HepG2 (cell line): ENCODE data around the gene SPINK4. TPM values are rescaled to one million over a fixed set of nuclear protein-coding genes. Genes with fewer than 3 reads are reported as not detected.

ENCODE experiments used
- ATAC-seq: fragments of 200-7000 bp; cut with Tn5 transposase; 3 replicates; pipeline ENCODE4 v1.9.1; 2020; ENCODE audit warnings: mild to moderate bottlenecking, moderate library complexity
- BruUV-seq: library from RNA; stranded (reverse); fragments of 400-500 nt; replicated peaks from 2 replicates; lab custom pipeline; 2021; lab: Mats Ljungman, UMichigan
- CTCF ChIA-PET: fragments of 300-600 bp; formaldehyde crosslinking; extraction: SDS; loops from one replicate; lab custom pipeline; 2021; ENCODE audit warnings: low total read pairs, inconsistent platforms, low intra/inter-chr PET ratio; lab: Yijun Ruan, JAX
- POLR2A ChIA-PET: fragments of 350-600 bp; sonication (Branson Sonifier 250); formaldehyde crosslinking; loops from one replicate; lab custom pipeline; 2020; ENCODE audit warnings: antibody characterized with exemption, inconsistent platforms; lab: Yijun Ruan, JAX
- DNase-seq: peaks from one replicate; pipeline ENCODE4 v3.0.0-alpha.2; 2015; ENCODE audit warnings: low spot score
- FAIRE-seq: peaks from 3 replicates; lab custom pipeline; 2011; peaks lifted over from hg19 to GRCh38; lab: Jason Lieb, UNC
- H2AFZ ChIP-seq: one replicate; pipeline ENCODE4 v1.6.1; 2011; ENCODE audit warnings: low read length, inconsistent platforms
- H3K27ac ChIP-seq: fragments of 300-600 bp; 3 replicates; pipeline ENCODE4 v1.8.0; 2011; ENCODE audit warnings: mixed run types, mild to moderate bottlenecking, mixed read lengths, low read length, inconsistent platforms; ENCODE audit not compliant: insufficient read depth; ENCODE audit errors: extremely low read length
- H3K27me3 ChIP-seq, 2 experiments: fragments of 200-600 bp in 1 of 2; 2 replicates in 1 of 2; 3 replicates in 1 of 2; pipeline versions ENCODE4 v1.6.0 to v1.8.0; 2011; ENCODE audit warnings: low read length in 2 of 2, mild to moderate bottlenecking in 2 of 2, moderate library complexity in 2 of 2, inconsistent platforms in 1 of 2; ENCODE audit not compliant: insufficient read depth in 2 of 2, control insufficient read depth in 1 of 2
- H3K36me3 ChIP-seq, 2 experiments: fragments of 200-600 bp in 1 of 2; replicated peaks in 1 of 2; 2 replicates in 1 of 2; 3 replicates in 1 of 2; pipeline versions ENCODE4 v1.5.1 to v1.8.0; 2011; ENCODE audit warnings: low read length in 2 of 2, inconsistent platforms in 1 of 2; ENCODE audit not compliant: insufficient read depth in 2 of 2, control insufficient read depth in 1 of 2
- H3K4me1 ChIP-seq: 2 replicates; pipeline ENCODE4 v1.5.1; 2012; ENCODE audit warnings: low read length, inconsistent platforms; ENCODE audit not compliant: insufficient read depth
- H3K4me2 ChIP-seq: 2 replicates; pipeline ENCODE4 v1.6.0; 2011; ENCODE audit warnings: low read depth, low read length, inconsistent platforms
- H3K4me3 ChIP-seq, 3 experiments: fragments of 200-600 bp in 1 of 3; sonication (generic), shearing (Covaris generic) in 1 of 3; replicated peaks in 1 of 3; 2 replicates each; pipeline ENCODE4 v1.5.1; 2011 to 2016; ENCODE audit warnings: low read length in 3 of 3, inconsistent platforms in 2 of 3, low read depth in 2 of 3, mild to moderate bottlenecking in 2 of 3, control low read depth in 1 of 3, mixed read lengths in 1 of 3; ENCODE audit not compliant: insufficient read depth in 1 of 3
- H3K79me2 ChIP-seq: one replicate; pipeline ENCODE4 v1.6.1; 2011; ENCODE audit warnings: low read length, inconsistent platforms; ENCODE audit not compliant: insufficient read depth
- H3K9ac ChIP-seq: 2 replicates; pipeline ENCODE4 v1.6.0; 2011; ENCODE audit warnings: mild to moderate bottlenecking, low read depth, low read length, inconsistent platforms; ENCODE audit not compliant: insufficient read depth
- H3K9me3 ChIP-seq: 2 replicates; pipeline ENCODE4 v1.5.1; 2012; ENCODE audit warnings: mild to moderate bottlenecking, low read length
- H4K20me1 ChIP-seq: 2 replicates; pipeline ENCODE4 v1.6.0; 2011; ENCODE audit warnings: inconsistent platforms, mild to moderate bottlenecking, low read length, moderate library complexity; ENCODE audit not compliant: insufficient read depth
- FOSL2 ChIP-seq: sonication (generic); formaldehyde crosslinking; IDR thresholded peaks from 2 replicates; pipeline ENCODE4 v1.4.0; 2020; ENCODE audit warnings: missing genetic modification reagents
- FOXK1 ChIP-seq: sonication (generic); formaldehyde crosslinking; IDR thresholded peaks from 2 replicates; pipeline ENCODE4 v1.4.0; 2020; ENCODE audit warnings: low read depth, missing genetic modification reagents, borderline replicate concordance
- MXI1 ChIP-seq: IDR thresholded peaks from 3 replicates; pipeline ENCODE4 v1.6.1; 2012; ENCODE audit warnings: low read depth, low read length, inconsistent platforms, borderline replicate concordance
- ZFP82 ChIP-seq: sonication (generic); formaldehyde crosslinking; IDR thresholded peaks from 2 replicates; pipeline ENCODE4 v1.5.1; 2020; ENCODE audit warnings: mild to moderate bottlenecking, missing genetic modification reagents, borderline replicate concordance
- ZNF318 ChIP-seq: sonication (generic); formaldehyde crosslinking; IDR thresholded peaks from 2 replicates; pipeline ENCODE4 v1.4.0; 2020; ENCODE audit warnings: mild to moderate bottlenecking, missing genetic modification reagents
- ZNF446 ChIP-seq: sonication (generic); formaldehyde crosslinking; IDR thresholded peaks from 2 replicates; pipeline ENCODE4 v1.5.0; 2020; ENCODE audit warnings: mild to moderate bottlenecking, missing genetic modification reagents
- ZNF615 ChIP-seq: sonication (generic); formaldehyde crosslinking; IDR thresholded peaks from 2 replicates; pipeline ENCODE4 v1.5.0; 2020; ENCODE audit warnings: mild to moderate bottlenecking, missing genetic modification reagents, borderline replicate concordance
- ZNF629 ChIP-seq: sonication (generic); formaldehyde crosslinking; conservative IDR thresholded peaks from 2 replicates; pipeline ENCODE4 v1.5.0; 2020; ENCODE audit warnings: missing genetic modification reagents
- ZNF816 ChIP-seq: sonication (generic); formaldehyde crosslinking; IDR thresholded peaks from 2 replicates; pipeline ENCODE4 v1.8.0; 2022; ENCODE audit warnings: missing genetic modification reagents, mild to moderate bottlenecking, borderline replicate concordance
- WGBS: methylation state at CpG from one replicate; pipeline ENCODE4 v1.1.6; 2017; ENCODE audit warnings: low lambda C conversion rate; 5-methylcytosine and 5-hydroxymethylcytosine counted together
- in situ Hi-C: cut with HindIII; loops from 2 replicates; pipeline ENCODE4 v1.10.0; 2017; ENCODE audit warnings: low pct_unique_long_range_greater_than_20kb; ENCODE audit not compliant: extremely low pct_ligation_motif_present
- intact Hi-C: fragments of 100-400 bp; cut with micrococcal nuclease; formaldehyde crosslinking; loops from one replicate; pipeline ENCODE4 v1.10.0; 2022; ENCODE audit not compliant: unreplicated experiment
- polyA plus RNA-seq, 8 experiments: library from polyadenylated mRNA; depleted of rRNA in 3 of 8; stranded (reverse) in 7 of 8; unstranded in 1 of 8; fragments of >200 nt; fragmentation: Illumina TruSeq in 4 of 8; extraction: Trizol in 4 of 8; gene quantifications; 2 replicates each; pipeline versions ENCODE4 v1.2.1 to v1.2.3, GENCODE V29; 2011 to 2016; ENCODE audit warnings: low read depth in 4 of 8, missing spikeins in 1 of 8, mixed read lengths in 1 of 8; ENCODE audit not compliant: insufficient read depth in 1 of 8
- total RNA-seq, 5 experiments: library from RNA; depleted of rRNA; stranded (reverse); fragments of >200 nt; fragmentation: Illumina TruSeq; extraction: Trizol; gene quantifications; 2 replicates each; pipeline ENCODE4 v1.2.3, GENCODE V29; 2016; ENCODE audit warnings: low read depth in 1 of 5
- TF ChIP-seq, protein P1 (sequence below): sonication (generic); formaldehyde crosslinking; IDR thresholded peaks from 2 replicates; pipeline ENCODE4 v1.5.1; 2020; ENCODE audit warnings: mild to moderate bottlenecking, missing genetic modification reagents, borderline replicate concordance

Gene SPINK4
- total and polyA plus RNA-seq, 2 of the 13 experiments (the other 11 are each of a cell fraction or from before 2014, with no cell fraction given) = 0.53 to 3.4 TPM

GRCh38 chr9:33291031-33291397, 51.0 kb downstream of the SPINK4 start:
- peaks cover 68% of the 10 kb centered on the region for H3K4me1 ChIP-seq
- no TSS peak for BruUV-seq
- H3K27me3 ChIP-seq = no peaks in the 10 kb centered on the region
- intact Hi-C loops (loop anchor here (2.0 kb wide), 1 partner anchor 182 kb away; the partner anchor contains the start of gene NOL6), in situ Hi-C loops (loop anchor here (10.0 kb wide), 1 partner anchor 174 kb away; no protein-coding TSS in a partner anchor)
- H3K36me3 ChIP-seq = peaks cover 2 to 21% of the 10 kb centered on the region in 2 experiments; a peak in 4 of 5 replicates
- H3K27ac ChIP-seq = peak overlapping the region; percentile 85
- peak overlapping the region; percentile 84 for H3K9ac ChIP-seq
- no peaks in the 10 kb centered on the region for H3K9me3 ChIP-seq
- 29% methylated on average over 4 of the region's 7 CpGs for WGBS
- no peak for DNase-seq
- H4K20me1 ChIP-seq = no peaks in the 10 kb centered on the region
- no peak; the same call in 2 of the 3 replicates for ATAC-seq
- peak overlapping the region; percentile 75 for H3K4me2 ChIP-seq
- H3K79me2 ChIP-seq = peaks cover 53% of the 10 kb centered on the region
- peak overlapping the region; percentile 51 to 84 (median 75) for H3K4me3 ChIP-seq
- no peak overlapping the region for H2AFZ ChIP-seq
- no peak for FAIRE-seq
- ChIA-PET CTCF (no interaction called here), POLR2A (interaction anchor here (0.7 to 1.2 kb wide), 5 partner anchors 9 to 266 kb away, joined by 3 to 22 read pairs (median 9); partner anchors contain the start of genes BAG1 and CHMP5)
- TF ChIP-seq ZFP82 (CRISPR knock-in tag) (0 out of 2 replicates have a peak, but pooled peaks have one; percentile 9), ZNF318 (CRISPR knock-in tag) (no peak), ZNF816 (CRISPR knock-in tag) (no peak), MXI1 (0 out of 3 replicates have a peak, but pooled peaks have one; percentile 34), ZNF615 (CRISPR knock-in tag) (0 out of 2 replicates have a peak, but pooled peaks have one; percentile 13), FOXK1 (no peak), FOSL2 (CRISPR knock-in tag) (no peak), ZNF446 (CRISPR knock-in tag) (0 out of 2 replicates have a peak, but pooled peaks have one; percentile 11), ZNF629 (CRISPR knock-in tag) (peak; percentile 63; the same call in 1 of the 2 replicates)
- TF ChIP-seq, protein P1, sequence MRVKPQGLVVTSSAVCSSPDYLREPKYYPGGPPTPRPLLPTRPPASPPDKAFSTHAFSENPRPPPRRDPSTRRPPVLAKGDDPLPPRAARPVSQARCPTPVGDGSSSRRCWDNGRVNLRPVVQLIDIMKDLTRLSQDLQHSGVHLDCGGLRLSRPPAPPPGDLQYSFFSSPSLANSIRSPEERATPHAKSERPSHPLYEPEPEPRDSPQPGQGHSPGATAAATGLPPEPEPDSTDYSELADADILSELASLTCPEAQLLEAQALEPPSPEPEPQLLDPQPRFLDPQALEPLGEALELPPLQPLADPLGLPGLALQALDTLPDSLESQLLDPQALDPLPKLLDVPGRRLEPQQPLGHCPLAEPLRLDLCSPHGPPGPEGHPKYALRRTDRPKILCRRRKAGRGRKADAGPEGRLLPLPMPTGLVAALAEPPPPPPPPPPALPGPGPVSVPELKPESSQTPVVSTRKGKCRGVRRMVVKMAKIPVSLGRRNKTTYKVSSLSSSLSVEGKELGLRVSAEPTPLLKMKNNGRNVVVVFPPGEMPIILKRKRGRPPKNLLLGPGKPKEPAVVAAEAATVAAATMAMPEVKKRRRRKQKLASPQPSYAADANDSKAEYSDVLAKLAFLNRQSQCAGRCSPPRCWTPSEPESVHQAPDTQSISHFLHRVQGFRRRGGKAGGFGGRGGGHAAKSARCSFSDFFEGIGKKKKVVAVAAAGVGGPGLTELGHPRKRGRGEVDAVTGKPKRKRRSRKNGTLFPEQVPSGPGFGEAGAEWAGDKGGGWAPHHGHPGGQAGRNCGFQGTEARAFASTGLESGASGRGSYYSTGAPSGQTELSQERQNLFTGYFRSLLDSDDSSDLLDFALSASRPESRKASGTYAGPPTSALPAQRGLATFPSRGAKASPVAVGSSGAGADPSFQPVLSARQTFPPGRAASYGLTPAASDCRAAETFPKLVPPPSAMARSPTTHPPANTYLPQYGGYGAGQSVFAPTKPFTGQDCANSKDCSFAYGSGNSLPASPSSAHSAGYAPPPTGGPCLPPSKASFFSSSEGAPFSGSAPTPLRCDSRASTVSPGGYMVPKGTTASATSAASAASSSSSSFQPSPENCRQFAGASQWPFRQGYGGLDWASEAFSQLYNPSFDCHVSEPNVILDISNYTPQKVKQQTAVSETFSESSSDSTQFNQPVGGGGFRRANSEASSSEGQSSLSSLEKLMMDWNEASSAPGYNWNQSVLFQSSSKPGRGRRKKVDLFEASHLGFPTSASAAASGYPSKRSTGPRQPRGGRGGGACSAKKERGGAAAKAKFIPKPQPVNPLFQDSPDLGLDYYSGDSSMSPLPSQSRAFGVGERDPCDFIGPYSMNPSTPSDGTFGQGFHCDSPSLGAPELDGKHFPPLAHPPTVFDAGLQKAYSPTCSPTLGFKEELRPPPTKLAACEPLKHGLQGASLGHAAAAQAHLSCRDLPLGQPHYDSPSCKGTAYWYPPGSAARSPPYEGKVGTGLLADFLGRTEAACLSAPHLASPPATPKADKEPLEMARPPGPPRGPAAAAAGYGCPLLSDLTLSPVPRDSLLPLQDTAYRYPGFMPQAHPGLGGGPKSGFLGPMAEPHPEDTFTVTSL (CRISPR knock-in tag) = peak; percentile 9; the same call in 1 of the 2 replicates
